ENCODE results near the gene NELFA.

Gene NELFA

DNA sequence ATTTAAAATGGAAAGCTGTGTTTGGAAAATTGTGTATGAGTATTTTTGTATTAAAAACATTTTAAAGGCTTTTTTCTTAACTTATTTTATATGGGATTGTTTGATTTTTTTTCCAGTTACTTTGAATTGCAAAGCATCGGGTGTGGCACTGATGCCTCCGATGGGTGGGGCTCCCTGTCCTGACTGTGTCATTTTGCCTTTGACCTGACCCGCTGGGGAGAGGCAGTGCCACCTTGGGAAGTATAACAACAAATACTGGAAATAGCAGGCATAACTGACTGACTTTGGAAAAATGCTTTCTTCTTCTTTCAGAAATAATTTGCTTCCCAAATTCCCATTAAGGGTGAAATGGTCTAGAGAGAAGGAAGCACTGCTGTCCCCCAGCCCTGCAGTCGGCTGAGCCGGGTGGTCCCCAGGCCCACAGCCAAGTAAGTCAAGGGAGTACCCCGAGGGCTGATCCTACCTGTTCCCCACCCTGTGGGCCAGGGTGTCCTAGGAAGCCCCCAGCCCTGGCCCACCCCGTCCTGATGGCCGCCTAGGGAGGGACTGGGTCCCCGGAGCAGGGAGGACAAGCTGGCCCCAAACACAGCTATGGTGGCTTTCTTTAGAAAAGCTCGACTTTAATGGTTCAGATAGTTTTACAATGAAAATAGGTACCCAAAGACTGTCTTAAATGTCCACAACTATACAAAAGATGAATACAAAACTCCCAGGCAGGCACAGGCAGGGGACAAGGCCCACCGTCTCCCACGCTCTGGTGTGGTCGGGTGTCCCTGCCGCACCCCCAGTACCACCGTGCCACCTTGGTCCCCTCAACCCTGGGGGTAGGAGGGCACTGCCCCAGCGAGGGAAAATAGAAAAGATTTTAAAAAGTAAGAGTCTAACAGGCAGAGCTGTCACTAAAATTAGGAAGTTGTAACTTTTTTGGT is 26.4 kb downstream of the NELFA start:
- peak; percentile 40 for DNase-seq (ENCODE audit: low spot score)

DNA sequence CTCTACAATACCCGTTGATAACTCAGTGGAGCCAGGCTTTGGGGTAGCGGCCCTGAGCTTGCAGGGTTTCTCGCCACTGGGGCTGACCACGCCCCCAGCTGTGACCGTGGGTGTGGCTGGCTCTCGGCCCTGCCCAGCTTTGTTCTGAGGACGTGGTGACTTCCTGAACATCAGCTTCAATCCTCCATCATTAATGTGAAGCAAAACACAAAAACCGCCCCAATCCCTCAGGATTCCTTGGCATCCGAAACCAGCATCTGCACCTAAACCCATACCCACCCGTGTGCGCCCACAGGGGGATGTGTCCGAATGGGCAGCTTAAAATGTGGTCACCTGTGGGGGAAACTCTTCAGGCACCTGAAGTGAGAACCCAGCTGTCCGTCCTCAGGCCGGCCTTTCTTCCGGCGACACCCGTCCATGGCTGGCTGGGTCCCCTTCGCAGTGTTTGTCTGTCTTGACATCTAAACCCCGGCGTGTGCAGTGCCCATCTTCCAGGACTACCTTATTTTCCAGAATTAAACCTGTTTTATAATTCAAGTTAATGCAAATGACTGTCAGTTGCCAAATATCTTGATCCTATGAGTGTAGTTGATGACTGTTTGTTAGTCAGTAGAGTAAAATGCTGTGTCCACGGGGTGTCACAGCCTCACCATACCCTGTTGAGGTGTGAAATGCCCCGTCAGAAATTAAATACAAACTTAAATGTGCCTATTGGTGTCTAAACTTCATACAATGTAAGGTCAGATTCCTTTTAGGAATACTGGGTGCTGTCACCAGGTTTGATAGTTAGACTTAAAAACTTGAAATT is 27.3 kb downstream of the NELFA start:
- DNase-seq (ENCODE audit: low spot score), result no peak

DNA sequence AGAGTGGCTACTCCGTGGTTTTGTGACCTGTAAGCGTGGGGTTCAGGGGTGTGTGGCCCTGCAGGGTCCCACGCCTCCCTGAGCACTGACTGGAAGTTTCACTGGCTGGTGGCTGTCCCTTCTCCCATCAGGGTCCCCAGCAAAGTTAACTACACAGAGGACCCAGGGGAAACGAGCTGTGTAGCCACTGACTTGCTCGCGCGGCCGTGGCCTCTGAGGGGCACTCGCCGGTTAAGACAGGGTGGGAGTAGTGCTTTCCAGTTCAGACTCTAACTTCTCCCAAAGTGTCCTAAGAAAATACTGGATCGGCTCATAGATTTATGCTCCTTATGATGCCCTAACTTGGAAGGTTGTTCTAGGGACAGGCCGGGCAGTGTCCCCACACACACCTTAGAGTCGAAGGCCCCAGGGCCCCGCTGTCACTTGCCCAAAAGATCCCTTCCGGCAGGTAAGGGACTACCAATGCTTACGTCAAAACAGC is 28.2 kb downstream of the NELFA start:
- no peak for DNase-seq (ENCODE audit: low spot score)

DNA sequence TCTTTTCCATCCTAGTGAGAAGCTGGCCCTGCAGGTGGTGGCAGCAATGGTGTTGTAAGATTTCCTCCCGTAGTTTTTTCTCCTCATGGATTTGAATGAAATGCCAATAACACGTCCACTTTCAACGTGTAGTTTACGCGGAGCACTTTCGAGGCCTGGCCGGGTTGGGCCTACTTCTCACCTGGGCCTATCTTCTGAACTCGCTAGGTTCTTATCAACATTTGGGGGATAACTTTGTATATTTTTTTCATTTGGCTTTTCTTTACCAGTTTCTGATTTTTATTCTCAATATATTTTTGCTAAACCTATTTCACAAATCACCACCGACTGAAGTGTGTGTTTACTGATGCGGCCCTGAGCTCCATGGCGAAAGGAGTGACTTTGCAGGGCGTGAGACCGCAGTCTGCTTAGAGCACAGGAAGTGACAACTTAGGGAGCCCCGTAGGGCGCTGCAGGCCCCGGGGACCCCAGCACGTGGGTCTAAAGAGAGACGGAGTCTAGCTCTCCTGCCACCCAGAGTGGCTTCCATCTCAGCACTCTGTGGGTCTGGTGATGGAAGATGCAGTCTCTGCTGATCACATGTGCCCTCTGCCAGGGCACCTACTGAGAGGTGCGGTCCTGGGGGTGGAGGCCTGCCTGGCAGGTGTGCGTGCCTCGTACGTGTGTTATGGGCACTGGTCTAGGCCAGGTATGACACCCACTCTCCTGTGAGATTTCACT is 29.1 kb downstream of the NELFA start:
- no peak for DNase-seq (ENCODE audit: low spot score)

DNA sequence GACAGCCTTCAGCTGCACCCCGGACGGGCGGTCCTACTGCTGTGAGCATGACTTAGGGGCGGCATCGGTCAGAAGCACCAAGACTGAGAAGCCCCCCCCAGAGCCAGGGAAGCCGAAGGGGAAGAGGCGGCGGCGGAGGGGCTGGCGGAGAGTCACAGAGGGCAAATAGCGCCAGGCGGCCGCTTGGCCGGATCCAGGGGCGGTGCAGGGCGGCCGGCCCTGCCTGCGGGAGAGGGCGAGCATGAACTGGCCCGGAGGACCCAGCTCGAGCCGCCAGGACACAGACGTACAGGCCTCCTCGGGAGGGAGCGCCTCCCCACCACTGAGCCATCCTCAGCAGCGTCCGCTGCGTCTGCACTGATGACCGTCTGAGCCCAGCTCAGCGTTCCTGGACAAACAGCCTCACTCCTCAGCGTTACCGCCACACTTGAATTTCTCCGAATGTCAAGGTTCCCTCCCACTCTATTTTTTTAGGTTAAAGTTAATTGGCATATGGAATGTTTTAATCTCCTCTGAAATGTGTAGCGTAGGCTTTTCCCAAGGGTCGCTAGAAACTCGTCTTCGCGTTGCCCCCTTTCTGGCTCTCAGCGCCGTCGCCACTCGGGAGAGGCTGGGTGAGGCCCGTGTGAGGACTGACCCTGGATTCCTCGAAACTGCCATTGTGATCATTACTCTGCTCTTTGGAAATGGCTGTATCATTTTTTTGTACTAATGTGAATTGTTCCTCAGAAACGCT is 29.9 kb downstream of the NELFA start:
- DNase-seq (ENCODE audit: low spot score), result no peak

DNA sequence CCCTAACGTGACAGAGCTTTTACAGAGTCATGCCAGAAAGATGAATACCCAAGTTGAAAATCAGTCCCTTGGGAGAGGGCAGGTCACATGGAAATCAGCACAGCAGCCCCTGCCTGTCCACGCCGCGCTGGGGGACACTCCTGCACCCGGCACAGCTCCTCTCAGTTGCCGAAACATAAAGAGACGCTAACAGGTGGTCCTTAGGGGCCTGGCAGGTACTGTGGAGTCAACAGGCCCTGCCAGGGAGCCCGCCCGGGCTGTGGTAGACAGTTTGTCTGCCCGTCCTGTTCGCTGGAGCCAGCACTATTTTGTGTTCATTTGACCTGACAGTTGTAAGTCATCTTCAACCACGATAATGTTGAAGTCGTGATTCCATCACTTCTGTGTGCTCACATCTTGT is 30.5 kb downstream of the NELFA start:
- no peak for DNase-seq (ENCODE audit: low spot score)

DNA sequence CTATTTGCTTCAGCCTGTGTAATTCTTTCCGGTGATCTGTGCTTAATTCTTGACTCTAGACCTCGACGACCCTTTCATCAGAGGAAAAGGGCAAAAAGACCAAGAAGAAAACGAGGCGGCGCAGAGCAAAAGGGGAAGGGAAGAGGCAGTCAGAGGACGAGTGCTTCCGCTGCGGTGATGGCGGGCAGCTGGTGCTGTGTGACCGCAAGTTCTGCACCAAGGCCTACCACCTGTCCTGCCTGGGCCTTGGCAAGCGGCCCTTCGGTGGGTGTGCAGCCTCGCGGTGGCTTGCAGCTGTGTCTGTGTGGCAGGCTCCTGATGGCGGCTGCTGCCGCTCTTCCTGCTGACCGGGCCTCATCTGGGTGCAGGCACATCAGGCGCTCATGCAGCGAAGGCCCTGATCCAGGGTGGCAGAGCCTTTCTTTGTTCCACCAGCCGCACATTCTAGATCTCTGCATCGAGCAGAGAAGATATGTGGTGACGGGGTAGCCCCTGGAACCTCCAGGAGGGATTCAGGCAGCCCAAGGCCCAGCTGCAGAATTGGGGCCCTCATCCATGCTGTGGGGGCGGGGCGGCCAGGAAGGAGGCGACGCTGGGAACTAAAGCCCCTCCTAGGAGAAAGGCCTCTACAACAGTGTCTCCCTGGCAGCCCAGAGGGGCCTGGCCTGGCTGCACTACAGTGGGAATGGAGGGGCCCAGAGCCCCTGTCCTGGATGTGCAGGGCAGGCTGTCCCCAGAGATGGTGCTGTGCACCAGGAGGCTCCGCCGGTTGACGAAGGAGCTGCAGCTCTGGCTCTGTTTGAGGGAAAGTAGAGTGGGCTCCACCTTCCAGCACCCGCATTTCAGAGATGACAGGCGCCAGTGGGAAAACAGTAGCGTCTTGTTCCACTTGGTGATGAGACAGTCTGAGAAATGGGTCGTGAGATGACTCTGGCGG is 32.1 kb downstream of the NELFA start:
- no peak for DNase-seq (ENCODE audit: low spot score)

DNA sequence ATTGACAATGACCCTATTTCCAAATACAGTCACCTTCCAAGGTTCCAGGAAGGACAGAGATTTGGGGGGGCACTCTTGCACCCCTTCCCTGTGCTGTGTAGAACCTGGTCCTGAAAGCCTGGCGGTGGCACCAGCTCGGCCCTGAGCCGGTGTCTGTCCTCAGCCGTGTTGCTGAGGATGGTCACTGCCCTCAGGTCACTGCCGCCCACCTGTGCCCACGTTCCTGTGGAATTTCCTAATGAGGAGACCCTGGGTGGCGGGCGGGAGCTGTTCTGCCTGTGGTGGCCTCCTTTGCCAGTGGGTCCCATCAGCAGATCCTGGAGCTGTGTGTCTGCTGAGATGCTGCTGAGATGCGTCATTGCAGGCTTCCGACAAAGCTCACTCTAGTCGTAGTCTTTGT is 32.9 kb downstream of the NELFA start:
- DNase-seq (ENCODE audit: low spot score), result no peak

DNA sequence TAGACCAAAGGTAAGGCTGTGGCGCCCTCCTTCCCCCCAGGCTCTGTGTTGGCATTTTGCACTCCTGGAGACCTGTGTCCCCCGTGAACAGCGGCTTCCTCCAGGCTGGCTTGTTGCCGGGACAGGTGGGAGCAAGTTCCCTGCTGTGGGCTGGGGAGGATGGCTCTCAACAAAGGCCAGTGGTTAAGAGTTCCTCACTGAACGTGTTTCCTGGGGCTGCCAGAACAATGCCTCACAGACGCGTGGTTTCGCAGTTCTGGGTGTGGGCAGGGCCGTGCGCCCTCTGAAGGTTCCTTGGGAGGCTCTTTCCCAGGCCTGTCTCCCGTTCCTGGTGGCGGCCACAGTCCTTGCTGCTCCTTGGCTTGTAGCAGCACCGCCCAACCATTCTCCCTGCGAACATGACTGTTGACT is 33.4 kb downstream of the NELFA start:
- no peak for DNase-seq (ENCODE audit: low spot score)

DNA sequence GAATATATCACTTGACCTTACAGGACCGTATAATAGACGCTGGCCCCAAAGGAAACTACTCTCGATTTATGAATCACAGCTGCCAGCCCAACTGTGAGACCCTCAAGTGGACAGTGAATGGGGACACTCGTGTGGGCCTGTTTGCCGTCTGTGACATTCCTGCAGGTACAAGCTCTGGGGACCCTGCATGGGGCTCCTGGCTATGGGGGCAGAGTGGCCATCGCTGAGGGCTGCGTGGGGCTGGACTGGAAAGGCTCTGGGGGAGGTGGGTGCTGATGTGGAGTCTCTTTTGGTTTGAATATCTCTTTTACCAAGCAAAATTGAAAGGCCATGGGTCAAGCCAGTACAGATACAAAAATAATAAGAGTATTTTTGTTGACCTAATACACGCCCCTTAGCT is 33.9 kb downstream of the NELFA start:
- no peak for DNase-seq (ENCODE audit: low spot score)

DNA sequence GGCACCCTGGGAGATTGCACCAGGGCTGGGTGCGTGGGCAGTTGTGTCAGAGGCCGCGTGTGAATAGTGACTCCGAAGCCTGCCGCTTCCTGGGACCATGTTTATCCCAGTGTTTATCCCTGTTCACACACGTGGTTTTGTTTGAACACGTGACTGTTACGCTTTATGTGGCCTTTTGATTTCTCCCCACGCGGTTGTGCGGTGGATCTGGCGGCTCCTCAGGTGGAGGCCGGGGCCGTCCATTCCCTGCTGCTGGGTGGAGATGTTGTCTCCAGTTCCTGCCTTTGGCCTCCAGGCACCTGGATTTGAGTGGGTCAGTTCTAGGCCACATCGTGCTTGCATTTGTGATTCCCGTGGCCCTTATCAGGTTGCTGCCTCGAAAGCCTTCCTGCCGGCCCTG is 35.1 kb downstream of the NELFA start:
- no peak for DNase-seq (ENCODE audit: low spot score)

DNA sequence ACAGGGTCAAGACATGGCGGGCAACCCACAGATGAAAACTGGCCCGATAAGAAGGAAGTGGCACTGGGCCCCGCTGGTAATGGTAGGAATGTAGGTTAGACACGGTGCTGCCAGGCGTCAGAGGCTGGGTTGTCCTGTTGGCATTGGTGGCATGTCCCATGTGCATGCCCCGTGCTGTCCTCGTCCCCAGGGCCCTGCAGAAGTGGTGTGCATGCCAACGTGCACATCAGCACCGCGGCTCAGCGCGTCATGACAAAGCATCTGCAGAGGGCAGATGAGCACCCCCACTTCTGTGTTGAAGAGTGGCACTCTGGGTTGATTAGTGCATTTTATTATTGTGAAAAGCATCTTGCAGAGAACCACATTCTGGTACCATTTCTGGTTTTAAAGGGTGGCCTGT is 35.6 kb downstream of the NELFA start:
- no peak for DNase-seq (ENCODE audit: low spot score)

DNA sequence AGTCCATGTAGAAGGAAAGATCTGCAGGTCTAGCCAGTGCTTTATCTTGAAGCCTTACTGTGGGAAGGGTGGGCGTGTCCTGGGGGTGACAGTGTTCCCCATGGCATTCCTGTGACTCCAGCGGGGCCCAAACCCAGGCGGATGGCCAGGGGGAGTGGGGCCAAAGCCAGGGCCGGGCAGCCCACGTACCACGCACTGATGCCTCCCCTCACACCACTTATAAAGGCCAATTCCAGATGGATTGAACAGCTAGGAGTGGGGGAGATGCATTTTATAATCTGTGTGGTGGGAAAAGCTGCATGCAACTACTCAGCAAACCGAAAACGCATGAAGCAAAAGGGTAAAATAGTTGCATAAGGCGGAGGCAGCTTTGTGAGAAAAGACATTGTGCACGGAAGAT is 36.4 kb downstream of the NELFA start:
- no peak for DNase-seq (ENCODE audit: low spot score)

DNA sequence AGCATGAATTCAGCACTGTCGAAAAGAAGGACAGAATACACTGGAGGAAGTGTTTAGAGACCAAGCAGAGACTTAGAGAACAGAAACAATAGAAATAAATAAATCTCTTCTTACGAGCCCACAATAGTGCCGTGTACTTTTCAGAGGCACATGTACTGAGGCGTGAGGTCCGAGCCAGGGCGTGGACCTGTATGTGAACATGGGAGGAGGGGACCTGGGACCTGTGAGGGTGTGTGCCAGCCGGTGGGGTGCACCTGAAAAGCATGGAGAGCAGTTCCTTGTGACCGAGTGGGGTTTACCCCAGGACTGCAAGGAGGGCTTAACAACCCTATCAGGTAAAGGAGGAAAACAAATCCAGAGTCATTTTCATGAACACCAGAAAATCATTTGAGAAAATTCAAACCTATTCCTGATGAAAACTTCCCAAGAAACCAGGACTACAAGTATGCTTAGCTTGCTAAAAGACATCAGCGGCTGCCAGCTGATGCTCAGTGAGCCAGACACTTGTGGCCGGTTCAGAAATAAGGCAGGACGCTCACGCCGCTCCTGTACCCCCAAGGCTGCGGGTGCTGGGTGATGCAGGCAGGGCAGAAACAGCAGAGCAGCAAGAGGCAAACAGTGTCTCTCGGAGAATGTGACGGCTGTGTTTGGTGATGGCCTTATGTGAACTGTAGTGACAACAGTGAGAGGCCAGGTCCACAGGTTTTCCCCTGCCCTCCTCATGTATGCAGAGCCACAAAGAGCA is 37.1 kb downstream of the NELFA start:
- no peak for DNase-seq (ENCODE audit: low spot score)

DNA sequence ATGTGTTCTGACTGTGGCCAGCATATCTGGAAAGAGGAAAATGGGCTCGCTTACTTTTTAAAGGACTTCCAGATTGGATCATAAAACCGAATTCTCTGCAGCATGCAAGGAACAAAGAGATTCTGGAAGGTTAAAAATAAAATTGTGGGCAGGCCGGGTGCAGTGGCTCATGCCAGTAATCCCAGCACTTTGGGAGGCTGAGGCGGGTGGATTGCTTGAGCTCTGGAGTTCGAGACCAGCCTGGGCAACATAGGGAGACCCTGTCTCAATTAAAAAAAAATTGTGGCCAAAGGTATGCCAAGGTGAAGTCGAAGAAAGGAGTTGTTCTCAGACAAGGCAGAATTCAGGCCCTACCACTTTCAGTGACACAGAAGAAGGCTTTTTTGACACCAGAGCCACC is 37.8 kb downstream of the NELFA start:
- no peak for DNase-seq (ENCODE audit: low spot score)

DNA sequence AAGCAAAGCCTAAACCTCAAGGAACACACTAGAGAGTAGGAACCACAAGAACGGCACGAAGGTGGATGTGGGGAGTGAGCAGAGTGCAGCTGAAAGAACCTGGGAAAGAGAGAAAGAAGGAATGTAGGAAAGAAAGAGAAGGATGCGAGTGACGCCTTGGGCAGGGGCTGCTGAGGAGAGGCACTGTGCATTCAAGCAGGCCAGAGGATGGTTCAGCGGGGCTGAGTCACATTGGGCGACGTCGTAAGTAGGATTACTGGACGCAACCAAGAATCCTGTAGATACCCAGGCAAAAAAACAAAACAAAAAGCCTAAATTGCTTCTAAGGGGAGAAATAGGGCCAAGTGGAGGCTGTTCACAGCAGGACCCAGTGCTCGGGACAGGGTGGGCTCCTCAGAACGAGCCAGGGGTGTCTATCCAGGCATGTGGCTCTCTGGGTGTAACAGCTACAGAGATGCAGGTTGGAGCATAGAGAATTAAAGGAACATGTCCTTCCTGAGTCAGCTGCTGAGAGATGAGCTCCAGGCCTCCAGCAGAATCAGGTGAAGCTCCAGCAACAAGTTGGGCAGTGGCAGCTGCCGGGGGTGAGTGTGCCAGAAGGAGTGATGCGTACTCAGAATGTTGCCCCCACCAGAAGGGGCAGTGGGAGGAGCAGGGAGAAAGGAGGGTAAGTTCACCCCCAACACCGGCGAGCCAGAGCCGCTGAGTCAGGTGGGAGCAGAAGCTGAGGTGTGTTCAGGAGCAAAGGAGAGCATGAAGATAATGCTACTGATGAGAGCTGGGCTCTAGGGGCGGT is 38.6 kb downstream of the NELFA start:
- DNase-seq (ENCODE audit: low spot score), result no peak

DNA sequence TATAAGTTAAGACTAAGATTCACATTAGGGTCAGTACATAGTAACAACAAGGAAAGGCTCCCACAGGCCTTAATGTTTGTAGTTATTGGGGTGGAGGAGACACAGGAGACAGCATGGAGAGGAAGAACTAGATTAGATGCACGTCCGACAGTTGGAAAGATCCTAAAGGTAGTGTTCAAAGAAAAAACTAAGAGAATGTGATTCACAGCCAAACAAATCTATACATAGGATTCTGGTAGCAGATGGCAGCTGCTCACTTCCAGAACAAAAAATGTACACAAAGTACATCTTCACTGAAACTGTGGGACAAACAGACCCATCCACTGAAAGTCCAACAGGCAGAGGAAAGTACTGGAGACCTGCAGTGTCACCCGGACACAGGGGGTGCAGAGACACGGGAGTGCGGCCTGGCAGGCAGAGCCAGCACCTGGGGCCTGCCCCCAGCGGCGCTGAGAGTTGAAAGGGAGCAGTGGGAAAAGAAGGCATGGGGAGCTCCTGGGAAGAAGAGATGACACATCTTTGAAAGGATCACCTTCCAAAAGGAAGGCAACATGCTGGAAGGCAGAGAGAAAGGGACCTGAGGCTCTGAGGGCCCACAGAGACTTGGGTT is 40.0 kb downstream of the NELFA start:
- no peak for DNase-seq (ENCODE audit: low spot score)

DNA sequence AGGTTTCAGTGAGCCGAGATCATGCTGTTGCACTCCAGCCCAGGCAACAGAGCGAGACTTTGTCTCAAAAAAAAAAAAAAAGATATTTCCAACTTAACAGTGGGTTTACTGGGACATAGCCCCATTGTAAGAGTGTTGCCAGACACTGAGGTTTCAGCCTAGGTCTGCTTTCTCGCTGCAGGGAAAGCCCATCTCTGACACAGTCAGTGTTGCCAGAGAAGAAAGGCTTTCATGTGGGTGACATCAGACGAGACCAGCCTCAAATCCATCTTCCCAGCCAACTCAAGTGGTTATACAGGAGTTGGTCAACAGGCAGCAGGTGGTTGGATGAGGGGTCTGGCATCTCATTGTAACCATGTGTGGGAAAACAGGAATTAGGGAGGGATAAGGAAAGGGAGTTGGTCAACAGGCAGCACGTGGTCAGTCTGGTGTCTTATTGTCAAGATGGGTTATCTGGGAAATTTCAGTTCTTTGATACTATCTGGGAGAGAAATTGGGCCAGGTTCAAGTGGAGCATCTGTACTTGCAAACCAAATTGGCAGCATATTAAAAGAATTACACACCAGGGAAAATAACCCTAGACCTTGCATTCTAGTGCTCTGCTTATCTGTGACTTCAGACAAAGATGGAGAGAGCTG is 41.1 kb downstream of the NELFA start:
- no peak for DNase-seq (ENCODE audit: low spot score)

Data from hematopoietic multipotent progenitor cell treated with erythropoietin and hydrocortisone succinate and interleukin-3 and kit ligand, for 15 days (in vitro differentiated cells).